OCI-LY3 (cell line): ENCODE measurements around the gene TBC1D16.

ENCODE experiments used
- H2AFZ ChIP-seq: fragments of 200-600, 300-600 bp; shearing (Covaris generic); 2 replicates; pipeline ENCODE4 v1.6.0; 2014; ENCODE audit warnings: antibody characterized with exemption, low read depth, low read length
- H3K27ac ChIP-seq: fragments of 200-600, 300-600 bp; sonication (generic); 2 replicates; pipeline ENCODE4 v1.5.1; 2014; ENCODE audit warnings: mild to moderate bottlenecking, low read length, moderate library complexity, mixed read lengths
- H3K27me3 ChIP-seq: fragments of 200-600, 300-600 bp; sonication (generic); 2 replicates; pipeline ENCODE4 v1.6.1; 2014; ENCODE audit warnings: low read depth, low read length, mixed read lengths
- H3K36me3 ChIP-seq: fragments of 200-600, 300-600 bp; sonication (generic); replicated peaks from 2 replicates; pipeline ENCODE3; 2014; ENCODE audit warnings: low read depth, low read length, mixed read lengths
- H3K4me1 ChIP-seq: fragments of 300-600, 200-600 bp; sonication (generic); 2 replicates; pipeline ENCODE4 v1.6.1; 2014; ENCODE audit warnings: low read length, mixed read lengths
- H3K4me2 ChIP-seq: fragments of 200-600, 300-600 bp; sonication (generic); 2 replicates; pipeline ENCODE4 v1.6.1; 2014; ENCODE audit warnings: low read length, mixed read lengths
- H3K4me3 ChIP-seq: fragments of 300-600, 200-600 bp; sonication (generic); 2 replicates; pipeline ENCODE4 v1.5.1; 2014; ENCODE audit warnings: antibody characterized with exemption, mild to moderate bottlenecking, low read length, moderate library complexity
- H3K79me2 ChIP-seq: fragments of 300-600, 200-600 bp; shearing (Covaris generic); 2 replicates; pipeline ENCODE4 v1.6.1; 2014; ENCODE audit warnings: mild to moderate bottlenecking, low read length, mixed read lengths
- H3K9ac ChIP-seq: fragments of 300-600, 200-600 bp; shearing (Covaris generic); 2 replicates; pipeline ENCODE4 v1.6.0; 2014; ENCODE audit warnings: mild to moderate bottlenecking, low read length, moderate library complexity
- H3K9me3 ChIP-seq: fragments of 200-600, 300-600 bp; shearing (Covaris generic); 2 replicates; pipeline ENCODE4 v1.6.1; 2014; ENCODE audit warnings: low read length, mixed read lengths; ENCODE audit not compliant: insufficient read depth
- H4K20me1 ChIP-seq: fragments of 200-600, 300-600 bp; sonication (generic); 2 replicates; pipeline ENCODE4 v1.6.1; 2016; ENCODE audit warnings: low read length, mixed read lengths; ENCODE audit not compliant: insufficient read depth
- CTCF ChIP-seq: fragments of 200-600, 300-600 bp; sonication (generic); IDR thresholded peaks from 2 replicates; pipeline ENCODE4 v1.5.1; 2014; ENCODE audit warnings: antibody characterized with exemption, low read length, low read depth
- EZH2phosphoT487 ChIP-seq: fragments of 200-600 bp; shearing (Covaris generic); IDR thresholded peaks from 2 replicates; pipeline ENCODE4 v1.6.1; 2018; ENCODE audit warnings: antibody characterized with exemption, mixed run types, low read depth

Gene TBC1D16

GRCh38 chr17:80030730-80031410 is 4.8 kb downstream of the TBC1D16 start:
- Histone ChIP-seq H3K36me3 (no peaks in the 10 kb centered on the region), H4K20me1 (peaks cover 16% of the 10 kb centered on the region), H3K27me3 (no peaks in the 10 kb centered on the region), H3K9ac (no peak overlapping the region), H3K79me2 (0 out of 2 replicates have a peak, but pooled peaks cover 3% of the 10 kb centered on the region), H2AFZ (no peak overlapping the region), H3K4me2 (no peak overlapping the region), H3K9me3 (no peaks in the 10 kb centered on the region), H3K4me1 (peaks cover 5% of the 10 kb centered on the region; the same call in 1 of the 2 replicates), H3K27ac (no peak overlapping the region), H3K4me3 (no peak overlapping the region)
- TF ChIP-seq CTCF (no peak), EZH2phosphoT487 (no peak)

GRCh38 chr17:80029258-80029974 is 6.3 kb downstream of the TBC1D16 start:
- H3K27me3 ChIP-seq, result no peaks in the 10 kb centered on the region
- no peak overlapping the region for H3K4me2 ChIP-seq
- no peaks in the 10 kb centered on the region for H3K4me1 ChIP-seq
- H3K27ac ChIP-seq, result no peak overlapping the region
- peaks cover 16% of the 10 kb centered on the region for H4K20me1 ChIP-seq
- H3K9me3 ChIP-seq, result no peaks in the 10 kb centered on the region
- H3K4me3 ChIP-seq, result no peak overlapping the region
- TF ChIP-seq CTCF (no peak), EZH2phosphoT487 (no peak)
- H3K9ac ChIP-seq, result no peak overlapping the region
- peaks cover 7% of the 10 kb centered on the region for H3K79me2 ChIP-seq
- no peaks in the 10 kb centered on the region for H3K36me3 ChIP-seq
- H2AFZ ChIP-seq, result no peak overlapping the region

GRCh38 chr17:80028030-80028429 is 7.6 kb downstream of the TBC1D16 start:
- no peaks in the 10 kb centered on the region for H3K9me3 ChIP-seq
- no peak overlapping the region for H3K4me2 ChIP-seq
- H4K20me1 ChIP-seq, result peaks cover 8% of the 10 kb centered on the region; the same call in 1 of the 2 replicates
- H2AFZ ChIP-seq, result no peak overlapping the region
- H3K27me3 ChIP-seq, result no peaks in the 10 kb centered on the region
- no peaks in the 10 kb centered on the region for H3K36me3 ChIP-seq
- H3K79me2 ChIP-seq, result peaks cover 6% of the 10 kb centered on the region
- H3K4me3 ChIP-seq, result no peak overlapping the region
- no peaks in the 10 kb centered on the region for H3K4me1 ChIP-seq
- TF ChIP-seq EZH2phosphoT487 (no peak), CTCF (no peak)
- no peak overlapping the region for H3K9ac ChIP-seq
- no peak overlapping the region for H3K27ac ChIP-seq

GRCh38 chr17:80027043-80027435 is 8.6 kb downstream of the TBC1D16 start:
- Histone ChIP-seq H4K20me1 (peaks cover 6% of the 10 kb centered on the region; the same call in 1 of the 2 replicates), H2AFZ (no peak overlapping the region), H3K36me3 (no peaks in the 10 kb centered on the region), H3K9me3 (no peaks in the 10 kb centered on the region), H3K4me1 (no peaks in the 10 kb centered on the region), H3K27ac (no peak overlapping the region), H3K27me3 (no peaks in the 10 kb centered on the region), H3K4me3 (no peak overlapping the region), H3K79me2 (peaks cover 6% of the 10 kb centered on the region), H3K4me2 (no peak overlapping the region), H3K9ac (no peak overlapping the region)
- no peak for TF ChIP-seq EZH2phosphoT487
- no peak for TF ChIP-seq CTCF
